Fibroblast of the aortic adventitia (primary cell): ENCODE results near the gene LYPD4. TPM values are rescaled to one million over a fixed set of nuclear protein-coding genes. Genes with fewer than 3 reads are reported as not detected.

Experiments used
- DNase-seq: peaks from one replicate; pipeline ENCODE4 v3.0.0-alpha.2; 2010; ENCODE audit warnings: low read depth
- H3K4me3 ChIP-seq: 2 replicates; pipeline ENCODE4 v1.5.1; 2011; ENCODE audit warnings: low read depth, mild to moderate bottlenecking, control low read depth, low read length, moderate library complexity
- total RNA-seq: library from RNA; depleted of rRNA; stranded (reverse); fragments of >200 nt; gene quantifications from 2 replicates; pipeline ENCODE4 v1.2.3, GENCODE V29; 2012; ENCODE audit warnings: low replicate concordance
- TF ChIP-seq, protein P1 (sequence below): IDR thresholded peaks from 2 replicates; pipeline ENCODE4 v1.5.1; 2011; ENCODE audit warnings: mild to moderate bottlenecking, low read length, control low read depth, inconsistent platforms; ENCODE audit not compliant: insufficient read depth

LYPD4 gene
- total RNA-seq, 1 donor: not detected

DNA sequence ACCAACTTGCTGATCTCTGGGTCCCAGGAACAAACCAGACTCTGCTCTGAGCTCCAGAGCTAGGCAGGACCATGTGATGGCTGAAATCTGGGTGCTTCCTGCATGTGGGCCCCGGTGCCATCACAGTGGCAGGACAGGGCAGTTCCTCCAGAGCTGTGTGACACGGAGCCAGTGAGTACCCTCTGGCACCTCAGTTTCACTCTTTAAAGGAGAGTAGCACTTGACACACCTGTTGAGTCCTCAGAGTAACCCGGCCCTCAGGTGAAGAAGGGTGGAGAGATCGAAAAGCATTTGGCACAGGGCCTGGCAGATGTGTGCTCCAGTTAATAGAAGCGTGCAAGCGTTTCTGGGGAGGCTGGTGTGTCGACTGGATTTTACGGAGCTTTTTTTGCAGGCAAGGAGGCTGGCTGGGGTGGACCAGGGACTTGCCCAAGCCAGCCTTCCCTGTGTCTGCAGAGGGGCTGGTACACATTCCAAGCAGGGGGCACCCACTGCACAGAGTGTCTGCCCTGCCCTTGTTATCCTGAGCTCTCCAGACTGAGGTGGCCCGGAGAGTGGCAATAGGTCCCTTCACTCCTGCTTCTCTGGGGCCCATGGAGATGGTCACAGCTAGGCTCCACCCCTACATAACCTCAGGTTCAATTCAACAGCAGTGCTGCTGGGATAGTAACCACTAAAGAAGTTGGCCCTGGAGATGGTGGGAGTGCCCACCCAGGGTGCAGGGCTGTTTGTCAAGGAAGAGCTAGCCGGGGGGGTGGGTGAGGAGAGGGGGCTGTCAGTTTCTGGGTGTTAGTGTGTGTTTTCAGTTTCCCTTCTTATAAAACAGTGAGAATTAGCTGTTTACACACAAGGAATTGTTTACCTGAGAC, 23.9 kb upstream of the LYPD4 start:
- no peak overlapping the region for H3K4me3 ChIP-seq
- TF ChIP-seq, protein P1, sequence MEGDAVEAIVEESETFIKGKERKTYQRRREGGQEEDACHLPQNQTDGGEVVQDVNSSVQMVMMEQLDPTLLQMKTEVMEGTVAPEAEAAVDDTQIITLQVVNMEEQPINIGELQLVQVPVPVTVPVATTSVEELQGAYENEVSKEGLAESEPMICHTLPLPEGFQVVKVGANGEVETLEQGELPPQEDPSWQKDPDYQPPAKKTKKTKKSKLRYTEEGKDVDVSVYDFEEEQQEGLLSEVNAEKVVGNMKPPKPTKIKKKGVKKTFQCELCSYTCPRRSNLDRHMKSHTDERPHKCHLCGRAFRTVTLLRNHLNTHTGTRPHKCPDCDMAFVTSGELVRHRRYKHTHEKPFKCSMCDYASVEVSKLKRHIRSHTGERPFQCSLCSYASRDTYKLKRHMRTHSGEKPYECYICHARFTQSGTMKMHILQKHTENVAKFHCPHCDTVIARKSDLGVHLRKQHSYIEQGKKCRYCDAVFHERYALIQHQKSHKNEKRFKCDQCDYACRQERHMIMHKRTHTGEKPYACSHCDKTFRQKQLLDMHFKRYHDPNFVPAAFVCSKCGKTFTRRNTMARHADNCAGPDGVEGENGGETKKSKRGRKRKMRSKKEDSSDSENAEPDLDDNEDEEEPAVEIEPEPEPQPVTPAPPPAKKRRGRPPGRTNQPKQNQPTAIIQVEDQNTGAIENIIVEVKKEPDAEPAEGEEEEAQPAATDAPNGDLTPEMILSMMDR: no peak
- no peak for DNase-seq

GRCh38 chr19:41866284-41866683, 21.8 kb upstream of the LYPD4 start:
- DNase-seq: no peak
- TF ChIP-seq, protein P1: no peak

DNA sequence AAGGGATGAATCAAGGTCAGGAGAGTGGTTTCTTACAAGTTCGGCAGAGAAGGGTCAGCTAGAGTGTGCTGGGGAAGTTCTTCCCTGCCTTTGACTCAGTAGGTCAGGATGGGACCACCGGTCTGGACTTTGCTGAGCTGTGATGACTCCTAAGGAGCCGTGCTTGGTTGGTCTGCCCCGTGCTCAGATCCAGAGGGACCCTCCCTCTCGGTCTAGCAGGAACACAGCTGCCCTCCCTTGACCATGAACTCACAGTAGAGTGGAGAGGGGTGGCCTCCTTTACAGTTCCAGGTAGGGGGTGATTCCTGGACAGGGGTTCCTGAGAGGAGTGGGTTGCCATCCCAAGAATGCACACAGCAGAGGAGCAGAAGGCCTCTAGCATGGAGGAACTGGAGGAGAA, 19.9 kb upstream of the LYPD4 start:
- H3K4me3 ChIP-seq: no peak overlapping the region

More at GRCh38 chr19:41866284-41866683, 21.8 kb upstream of the LYPD4 start:
- no peak overlapping the region for H3K4me3 ChIP-seq

GRCh38 chr19:41863209-41863931, 18.9 kb upstream of the LYPD4 start:
- TF ChIP-seq, protein P1: no peak
- no peak for DNase-seq
- no peak overlapping the region for H3K4me3 ChIP-seq

More for the DNA sequence above, 19.9 kb upstream of the LYPD4 start:
- TF ChIP-seq, protein P1: no peak
- DNase-seq: no peak

DNA sequence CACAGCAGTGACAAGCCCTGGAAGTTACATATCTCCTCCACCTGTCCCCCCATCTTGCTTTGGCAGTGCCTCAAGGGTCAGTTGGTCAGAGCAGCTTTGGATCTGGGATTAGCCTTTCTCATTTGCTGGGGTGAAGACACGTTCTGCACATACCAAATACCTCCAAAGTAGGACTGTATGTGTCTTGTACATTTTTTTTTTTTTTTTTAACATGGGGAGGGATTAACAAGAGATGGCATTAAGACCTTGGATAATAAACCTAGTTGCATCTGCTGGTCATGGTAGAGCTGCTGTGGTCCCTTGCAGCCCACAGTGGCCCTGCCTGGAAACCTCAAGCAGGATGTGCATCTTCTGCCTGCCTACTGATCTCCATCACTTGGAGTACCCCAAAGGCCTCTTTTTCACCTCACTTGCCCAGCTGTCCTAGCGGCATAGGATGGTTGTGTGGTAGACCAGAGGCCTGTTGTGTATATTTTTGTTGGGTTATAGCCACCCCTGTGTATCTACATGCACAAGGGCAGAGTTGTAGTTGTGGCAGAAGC, 18.0 kb upstream of the LYPD4 start:
- DNase-seq: no peak
- peak overlapping the region; percentile 98 for H3K4me3 ChIP-seq
- TF ChIP-seq, protein P1: no peak

DNA sequence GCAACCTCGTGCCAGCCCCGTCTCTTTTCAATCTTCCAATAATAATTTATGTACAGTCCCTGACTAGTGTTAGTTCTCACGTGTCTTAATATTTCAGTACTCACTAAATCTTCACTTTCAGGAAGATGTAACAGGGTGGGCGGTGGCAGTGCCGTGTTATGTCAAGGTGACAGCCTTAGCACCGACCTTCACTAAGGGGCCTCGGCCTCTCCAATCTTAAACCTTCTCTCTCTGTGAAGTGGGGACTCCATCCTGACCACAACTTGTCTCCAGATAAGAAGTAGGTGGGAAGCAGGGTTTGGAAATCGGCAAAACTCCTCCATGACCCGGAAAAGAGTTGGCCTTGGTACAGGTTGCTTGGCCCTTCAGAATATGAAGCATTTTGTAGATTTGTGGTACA, 17.4 kb upstream of the LYPD4 start:
- peak overlapping the region; percentile 98 for H3K4me3 ChIP-seq
- DNase-seq: no peak
- TF ChIP-seq, protein P1: no peak
